ENCODE measurements around the gene ZNF597.

ZNF597 gene

DNA sequence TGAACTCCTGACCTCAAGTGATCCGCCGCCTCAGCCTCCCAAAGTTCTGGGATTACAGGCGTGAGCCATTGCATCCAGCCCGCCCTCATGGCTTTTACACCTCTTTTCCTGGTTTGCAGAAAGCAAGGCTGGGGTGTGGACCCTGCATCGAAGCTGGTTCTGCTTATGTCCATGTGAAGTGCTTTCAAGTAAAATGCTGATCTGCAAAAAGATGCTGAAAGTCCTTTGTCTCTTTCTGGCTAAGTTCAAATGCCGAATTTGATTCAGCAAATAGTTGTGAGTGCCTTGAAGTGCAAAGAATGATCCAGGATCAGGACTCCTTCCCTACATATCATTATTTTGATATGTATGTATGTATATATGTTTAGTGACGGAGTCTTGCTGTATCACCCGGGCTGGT, 17.3 kb upstream of the ZNF597 start:
- TF ChIP-seq, protein P1, sequence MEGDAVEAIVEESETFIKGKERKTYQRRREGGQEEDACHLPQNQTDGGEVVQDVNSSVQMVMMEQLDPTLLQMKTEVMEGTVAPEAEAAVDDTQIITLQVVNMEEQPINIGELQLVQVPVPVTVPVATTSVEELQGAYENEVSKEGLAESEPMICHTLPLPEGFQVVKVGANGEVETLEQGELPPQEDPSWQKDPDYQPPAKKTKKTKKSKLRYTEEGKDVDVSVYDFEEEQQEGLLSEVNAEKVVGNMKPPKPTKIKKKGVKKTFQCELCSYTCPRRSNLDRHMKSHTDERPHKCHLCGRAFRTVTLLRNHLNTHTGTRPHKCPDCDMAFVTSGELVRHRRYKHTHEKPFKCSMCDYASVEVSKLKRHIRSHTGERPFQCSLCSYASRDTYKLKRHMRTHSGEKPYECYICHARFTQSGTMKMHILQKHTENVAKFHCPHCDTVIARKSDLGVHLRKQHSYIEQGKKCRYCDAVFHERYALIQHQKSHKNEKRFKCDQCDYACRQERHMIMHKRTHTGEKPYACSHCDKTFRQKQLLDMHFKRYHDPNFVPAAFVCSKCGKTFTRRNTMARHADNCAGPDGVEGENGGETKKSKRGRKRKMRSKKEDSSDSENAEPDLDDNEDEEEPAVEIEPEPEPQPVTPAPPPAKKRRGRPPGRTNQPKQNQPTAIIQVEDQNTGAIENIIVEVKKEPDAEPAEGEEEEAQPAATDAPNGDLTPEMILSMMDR (conservative IDR thresholded peaks at IDR 0.05; ENCODE audit: control insufficient read depth, insufficient read depth, low read depth, low read length) = no peak
- no peak for DNase-seq (ENCODE audit: low read depth)
- H3K4me3 ChIP-seq (ENCODE audit: control insufficient read depth, low read depth, low read length) = no peak overlapping the region

DNA sequence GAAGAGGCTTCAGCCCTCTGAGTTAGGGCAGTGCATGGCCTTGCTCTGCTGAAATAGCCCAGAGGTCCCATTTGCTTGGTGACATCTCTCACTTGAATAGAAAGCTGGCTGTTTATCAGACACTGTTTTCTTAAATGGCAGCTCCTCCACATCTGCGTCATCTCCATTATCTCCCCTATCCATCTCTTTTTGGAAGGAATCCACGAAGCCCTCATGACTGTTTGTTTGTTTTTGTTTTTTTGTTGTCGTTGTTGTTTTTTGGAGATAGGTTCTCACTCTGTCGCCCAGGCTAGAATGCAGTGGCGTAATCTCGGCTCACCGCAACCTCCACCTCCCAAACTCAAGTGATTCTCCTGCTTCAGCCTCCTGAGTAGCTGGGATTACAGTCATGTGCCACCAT, 16.8 kb upstream of the ZNF597 start:
- TF ChIP-seq, protein P1 (conservative IDR thresholded peaks at IDR 0.05; ENCODE audit: control insufficient read depth, insufficient read depth, low read depth, low read length) = no peak
- no peak for DNase-seq (ENCODE audit: low read depth)
- no peak overlapping the region for H3K4me3 ChIP-seq (ENCODE audit: control insufficient read depth, low read depth, low read length)

DNA sequence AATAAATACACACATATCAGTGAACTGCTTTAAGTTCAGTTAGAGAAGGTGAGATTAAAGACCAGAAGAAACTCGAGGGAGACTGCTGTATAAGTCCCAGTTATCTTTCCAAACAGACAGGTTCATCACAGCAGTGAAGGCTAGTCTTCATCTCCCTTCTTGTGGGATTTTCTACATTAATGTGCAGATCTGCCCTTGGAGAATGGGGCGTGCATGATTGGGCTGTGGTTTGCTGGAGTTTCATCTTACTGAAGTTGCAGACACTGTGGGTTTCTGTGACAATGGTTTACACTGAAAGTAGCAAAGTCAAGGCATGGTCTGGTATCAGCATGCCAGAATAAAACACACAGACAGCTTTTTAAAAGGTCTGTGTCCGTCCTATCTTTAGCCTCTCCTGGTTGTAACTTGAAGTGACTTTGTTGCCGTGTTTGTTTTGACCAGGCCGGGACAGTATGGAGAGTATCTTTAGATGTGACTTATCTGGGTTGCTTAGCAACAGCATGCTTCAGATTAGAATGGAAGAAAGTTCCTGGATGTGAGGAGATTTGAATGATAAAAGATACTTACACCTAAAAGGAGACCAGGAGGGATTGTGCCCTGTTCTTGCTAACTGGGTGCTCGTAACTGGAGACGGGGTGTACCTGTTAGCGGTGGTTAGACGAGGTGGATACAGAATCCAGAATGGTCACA, 16.2 kb upstream of the ZNF597 start:
- no peak for DNase-seq (ENCODE audit: low read depth)
- TF ChIP-seq, protein P1 (conservative IDR thresholded peaks at IDR 0.05; ENCODE audit: control insufficient read depth, insufficient read depth, low read depth, low read length) = no peak
- peak overlapping the region; percentile 5 for H3K4me3 ChIP-seq (ENCODE audit: control insufficient read depth, low read depth, low read length)

DNA sequence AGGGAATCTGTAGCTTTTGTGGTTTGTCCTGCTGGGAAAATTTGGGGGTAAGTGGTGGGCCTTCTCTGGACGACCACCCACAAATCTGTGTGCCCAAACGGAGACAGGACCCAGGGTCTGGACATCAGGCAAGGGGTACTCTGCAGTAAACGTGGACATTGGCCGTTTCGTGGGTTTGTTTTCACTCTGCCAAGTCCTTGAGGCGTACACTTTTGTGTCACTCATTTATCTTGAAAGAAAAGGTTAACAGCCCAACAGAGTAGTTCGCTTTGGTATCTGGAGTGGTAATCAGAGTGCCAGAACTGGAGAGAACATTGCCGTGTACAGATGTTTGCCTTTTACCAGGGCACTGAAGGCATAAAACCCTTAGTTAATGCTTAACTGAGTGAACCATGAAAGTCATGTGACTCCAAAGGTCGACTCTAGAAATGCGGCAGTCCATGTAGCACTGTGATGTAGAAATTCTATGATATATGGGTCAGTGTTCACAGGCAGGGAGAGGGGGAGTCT, 15.6 kb upstream of the ZNF597 start:
- peak; percentile 34 for DNase-seq (ENCODE audit: low read depth)
- TF ChIP-seq, protein P1 (conservative IDR thresholded peaks at IDR 0.05; ENCODE audit: control insufficient read depth, insufficient read depth, low read depth, low read length) = no peak
- peak overlapping the region; percentile 83 for H3K4me3 ChIP-seq (ENCODE audit: control insufficient read depth, low read depth, low read length)

DNA sequence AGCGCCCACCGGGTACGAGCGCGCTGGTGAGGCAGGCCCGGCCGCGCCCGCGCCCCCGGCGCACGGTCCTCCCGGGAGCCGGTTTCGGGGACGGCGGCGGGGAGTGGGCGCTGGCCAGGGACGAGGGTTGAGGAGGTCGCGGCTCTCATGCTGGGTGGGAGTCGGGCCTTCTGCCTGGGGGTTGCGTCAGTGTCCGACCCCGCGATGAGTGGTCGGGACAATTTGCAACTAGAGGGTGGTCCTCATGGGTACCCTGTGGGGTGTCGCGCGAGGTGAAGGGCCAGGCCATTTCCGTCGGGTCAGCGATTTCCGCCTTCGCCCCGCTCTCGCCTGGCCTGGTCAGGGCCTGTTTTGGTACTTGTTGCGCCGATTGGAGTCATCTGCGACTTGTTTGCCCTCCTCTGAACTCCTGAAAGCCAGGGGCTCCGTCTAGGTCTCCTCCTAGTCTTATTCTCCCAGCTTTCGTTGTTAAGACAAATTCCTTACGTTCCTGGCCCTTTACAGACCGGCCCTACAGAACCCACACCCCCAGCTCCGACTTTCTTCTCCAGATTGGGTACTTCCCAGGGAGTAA, 15.1 kb upstream of the ZNF597 start:
- peak overlapping the region; percentile 83 for H3K4me3 ChIP-seq (ENCODE audit: control insufficient read depth, low read depth, low read length)
- TF ChIP-seq, protein P1 (conservative IDR thresholded peaks at IDR 0.05; ENCODE audit: control insufficient read depth, insufficient read depth, low read depth, low read length) = no peak
- no peak for DNase-seq (ENCODE audit: low read depth)

DNA sequence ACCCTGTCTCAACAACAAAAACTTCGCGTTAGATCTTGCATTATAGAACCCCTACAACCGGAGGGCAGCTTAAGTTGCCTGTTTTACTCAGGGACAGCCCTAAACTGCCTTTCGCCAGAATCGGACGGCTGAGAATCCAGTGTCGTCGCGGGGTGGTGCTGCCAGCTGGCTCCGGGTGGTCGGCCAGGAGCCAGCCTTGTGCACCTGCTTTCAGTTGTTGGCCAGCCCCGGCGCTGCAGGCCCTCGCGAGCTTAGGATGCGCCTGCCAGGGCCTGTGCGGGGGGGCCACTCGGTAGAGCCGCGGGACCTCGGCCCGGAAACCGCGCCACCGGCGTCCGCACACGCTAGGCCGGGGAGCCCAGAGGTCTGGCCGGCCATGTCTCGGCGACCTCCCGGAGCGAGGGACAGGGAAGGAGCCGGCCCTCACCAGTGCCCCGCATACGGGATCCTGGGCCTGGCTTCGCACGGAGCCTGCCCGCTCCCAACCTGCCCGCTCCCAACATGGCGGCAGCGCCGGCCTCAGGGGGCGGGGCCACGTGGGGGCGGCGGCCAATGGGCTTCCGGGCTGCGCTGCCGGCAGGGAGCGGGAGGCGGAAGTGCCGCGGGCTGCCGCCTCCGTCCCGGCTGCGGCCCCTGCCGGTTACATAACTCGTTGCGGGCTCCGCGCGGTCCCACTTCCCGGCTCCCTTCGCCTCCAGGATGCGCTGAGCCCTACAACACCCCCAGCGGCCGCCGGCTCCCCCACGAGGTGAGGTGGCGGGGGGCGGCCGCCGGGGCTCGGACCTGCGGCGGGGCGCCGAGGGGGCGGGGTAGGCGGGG, 14.3 kb upstream of the ZNF597 start:
- TF ChIP-seq, protein P1 (conservative IDR thresholded peaks at IDR 0.05; ENCODE audit: control insufficient read depth, insufficient read depth, low read depth, low read length) = no peak
- DNase-seq (ENCODE audit: low read depth) = peak; percentile 77
- peak overlapping the region; percentile 83 for H3K4me3 ChIP-seq (ENCODE audit: control insufficient read depth, low read depth, low read length)
